ENCODE data around the gene OGDH.
"Not testable (repeated sequence)": the region's sequence is repeated elsewhere in the genome, so short reads cannot be mapped to it uniquely, and the experiment has no call there.

Gene OGDH

GRCh38 chr7:44673324-44673723 is 66.9 kb downstream of the OGDH start:
- no peak for DNase-seq (ENCODE audit: low read depth)

- DNase-seq (ENCODE audit: low read depth): no peak
Measured at GRCh38 chr7:44673771-44674170, 67.3 kb downstream of the OGDH start.

- no peak for DNase-seq (ENCODE audit: low read depth)
Measured at GRCh38 chr7:44674381-44674780, 68.0 kb downstream of the OGDH start.

- DNase-seq (ENCODE audit: low read depth): no peak
Measured at GRCh38 chr7:44676776-44677175, 70.3 kb downstream of the OGDH start.

- no peak for DNase-seq (ENCODE audit: low read depth)
Measured at GRCh38 chr7:44678101-44678470, 71.7 kb downstream of the OGDH start.

- DNase-seq (ENCODE audit: low read depth): no peak
Measured at GRCh38 chr7:44678471-44679179, 72.2 kb downstream of the OGDH start.

- DNase-seq (ENCODE audit: low read depth): no peak
Measured at GRCh38 chr7:44681645-44682044, 75.2 kb downstream of the OGDH start.

GRCh38 chr7:44685723-44686122 is 79.3 kb downstream of the OGDH start:
- DNase-seq (ENCODE audit: low read depth): no peak

GRCh38 chr7:44689427-44689826 is 83.0 kb downstream of the OGDH start:
- DNase-seq (ENCODE audit: low read depth): no peak

GRCh38 chr7:44693641-44694313 is 87.3 kb downstream of the OGDH start:
- no peak for DNase-seq (ENCODE audit: low read depth)

- DNase-seq (ENCODE audit: low read depth): no peak
Measured at GRCh38 chr7:44694326-44694725, 87.9 kb downstream of the OGDH start.

- no peak for DNase-seq (ENCODE audit: low read depth)
Measured at GRCh38 chr7:44694766-44695165, 88.3 kb downstream of the OGDH start.

GRCh38 chr7:44695756-44696155 is 89.3 kb downstream of the OGDH start:
- DNase-seq (ENCODE audit: low read depth): no peak

GRCh38 chr7:44696728-44697127 is 90.3 kb downstream of the OGDH start:
- DNase-seq (ENCODE audit: low read depth): no peak

GRCh38 chr7:44697136-44698045 is 91.0 kb downstream of the OGDH start:
- no peak for DNase-seq (ENCODE audit: low read depth)

GRCh38 chr7:44698046-44698580 is 91.7 kb downstream of the OGDH start:
- no peak for DNase-seq (ENCODE audit: low read depth)

GRCh38 chr7:44699598-44699997 is 93.2 kb downstream of the OGDH start:
- not testable (repeated sequence) for DNase-seq (ENCODE audit: low read depth)

- no peak for DNase-seq (ENCODE audit: low read depth)
Measured at GRCh38 chr7:44700322-44700721, 93.9 kb downstream of the OGDH start.

- not testable (repeated sequence) for DNase-seq (ENCODE audit: low read depth)
Measured at GRCh38 chr7:44703391-44703790, 97.0 kb downstream of the OGDH start.

GRCh38 chr7:44703921-44704320 is 97.5 kb downstream of the OGDH start:
- DNase-seq (ENCODE audit: low read depth): no peak

- DNase-seq (ENCODE audit: low read depth): no peak
Measured at GRCh38 chr7:44705434-44705833, 99.0 kb downstream of the OGDH start.

GRCh38 chr7:44706788-44707557 is 100.5 kb downstream of the OGDH start:
- no peak for DNase-seq (ENCODE audit: low read depth)

Data from stimulated activated CD8-positive, alpha-beta memory T cell treated with anti-CD3 and anti-CD28 coated beads, Interleukin-15, amount 100 ng/mL, for 1 hour (primary cell).